OCI-LY7 (cell line): ENCODE measurements around the gene GSE1. TPM values are rescaled to one million over a fixed set of nuclear protein-coding genes. Genes with fewer than 3 reads are reported as not detected.
A peak's percentile ranks its signal among the peaks of the same experiment; 100 is the strongest.

Source experiments
- BruUV-seq: library from RNA; stranded (reverse); fragments of 400-500 nt; replicated peaks from 2 replicates; lab custom pipeline; 2021; lab: Mats Ljungman, UMichigan
- CTCF ChIA-PET: fragments of 300-600 bp; sonication (Branson Sonifier 250); formaldehyde crosslinking; loops from one replicate; lab custom pipeline; 2022; ENCODE audit warnings: antibody characterized with exemption; ENCODE audit not compliant: unreplicated experiment; lab: Charles Lee
- POLR2A ChIA-PET: fragments of 300-600 bp; sonication (Branson Sonifier 250); formaldehyde crosslinking; loops from one replicate; lab custom pipeline; 2022; ENCODE audit warnings: antibody characterized with exemption; lab: Charles Lee
- DNase-seq: peaks from one replicate; pipeline ENCODE4 v3.0.0-alpha.2; 2015; ENCODE audit warnings: low spot score
- H2AFZ ChIP-seq: fragments of 200-600 bp; sonication (generic), shearing (Covaris generic); 2 replicates; pipeline ENCODE4 v1.6.1; 2014; ENCODE audit warnings: mild to moderate bottlenecking, antibody characterized with exemption, low read length, moderate library complexity
- H3K27ac ChIP-seq: fragments of 200-600 bp; sonication (generic); 2 replicates; pipeline ENCODE4 v1.5.1; 2014; ENCODE audit warnings: mixed run types, low read depth, mild to moderate bottlenecking, moderate library complexity, low read length, inconsistent platforms; ENCODE audit not compliant: poor library complexity, severe bottlenecking
- H3K36me3 ChIP-seq: fragments of 200-600 bp; sonication (generic); 2 replicates; pipeline ENCODE4 v1.6.1; 2014; ENCODE audit warnings: mild to moderate bottlenecking, antibody characterized with exemption, low read length, moderate library complexity, mixed read lengths; ENCODE audit not compliant: insufficient read depth
- H3K4me1 ChIP-seq: fragments of 200-600 bp; sonication (generic); 2 replicates; pipeline ENCODE4 v1.5.1; 2014; ENCODE audit warnings: mild to moderate bottlenecking, low read length; ENCODE audit not compliant: insufficient read depth, poor library complexity, severe bottlenecking
- H3K4me2 ChIP-seq: fragments of 200-600 bp; sonication (generic); 2 replicates; pipeline ENCODE4 v1.6.1; 2014; ENCODE audit warnings: mild to moderate bottlenecking, low read length
- H3K4me3 ChIP-seq: fragments of 200-600 bp; sonication (generic); 2 replicates; pipeline ENCODE4 v1.5.1; 2014; ENCODE audit warnings: mild to moderate bottlenecking, low read depth, low read length; ENCODE audit not compliant: poor library complexity, severe bottlenecking
- H3K79me2 ChIP-seq: fragments of 200-600 bp; sonication (generic); 2 replicates; pipeline ENCODE4 v1.6.1; 2016; ENCODE audit warnings: low read depth, mild to moderate bottlenecking, low read length, moderate library complexity, mixed read lengths; ENCODE audit not compliant: insufficient read depth
- H3K9me2 ChIP-seq: fragments of 200-600 bp; sonication (generic); 2 replicates; pipeline ENCODE4 v1.6.1; 2016; ENCODE audit warnings: mild to moderate bottlenecking, low read length, mixed read lengths; ENCODE audit not compliant: insufficient read depth
- H3K9me3 ChIP-seq: fragments of 200-600 bp; sonication (generic); 2 replicates; pipeline ENCODE4 v1.6.1; 2014; ENCODE audit warnings: mild to moderate bottlenecking, mixed run types, low read length, mixed read lengths
- H4K20me1 ChIP-seq: fragments of 200-600 bp; sonication (generic); 2 replicates; pipeline ENCODE4 v1.6.1; 2014; ENCODE audit warnings: mild to moderate bottlenecking, antibody characterized with exemption, low read length, moderate library complexity, mixed read lengths; ENCODE audit not compliant: insufficient read depth
- CTCF ChIP-seq: fragments of 200-600 bp; sonication (generic); conservative IDR thresholded peaks from 2 replicates; pipeline ENCODE4 v1.5.1; 2014; ENCODE audit warnings: mild to moderate bottlenecking, antibody characterized with exemption, low read length, moderate library complexity, mixed read lengths
- EZH2phosphoT487 ChIP-seq: fragments of 200-600 bp; sonication (generic); IDR thresholded peaks from 2 replicates; pipeline ENCODE4 v1.6.1; 2018; ENCODE audit warnings: low read depth, borderline replicate concordance, mild to moderate bottlenecking, mixed run types, antibody characterized with exemption, low read length, moderate library complexity, mixed read lengths
- intact Hi-C: fragments of 100-400 bp; cut with micrococcal nuclease; formaldehyde crosslinking; loops from one replicate; pipeline ENCODE4 v1.10.0; 2022; ENCODE audit not compliant: unreplicated experiment
- total RNA-seq, 2 experiments: library from RNA; depleted of rRNA in 1 of 2; stranded (reverse); fragments of >200 nt in 1 of 2; shearing (Covaris generic) in 1 of 2; gene quantifications; 2 replicates each; pipeline ENCODE4 v1.2.3, GENCODE V29; 2014 to 2022

GSE1 gene
- total RNA-seq, 2 experiments from 2014 or later: 30.9 to 66.6 TPM

DNA sequence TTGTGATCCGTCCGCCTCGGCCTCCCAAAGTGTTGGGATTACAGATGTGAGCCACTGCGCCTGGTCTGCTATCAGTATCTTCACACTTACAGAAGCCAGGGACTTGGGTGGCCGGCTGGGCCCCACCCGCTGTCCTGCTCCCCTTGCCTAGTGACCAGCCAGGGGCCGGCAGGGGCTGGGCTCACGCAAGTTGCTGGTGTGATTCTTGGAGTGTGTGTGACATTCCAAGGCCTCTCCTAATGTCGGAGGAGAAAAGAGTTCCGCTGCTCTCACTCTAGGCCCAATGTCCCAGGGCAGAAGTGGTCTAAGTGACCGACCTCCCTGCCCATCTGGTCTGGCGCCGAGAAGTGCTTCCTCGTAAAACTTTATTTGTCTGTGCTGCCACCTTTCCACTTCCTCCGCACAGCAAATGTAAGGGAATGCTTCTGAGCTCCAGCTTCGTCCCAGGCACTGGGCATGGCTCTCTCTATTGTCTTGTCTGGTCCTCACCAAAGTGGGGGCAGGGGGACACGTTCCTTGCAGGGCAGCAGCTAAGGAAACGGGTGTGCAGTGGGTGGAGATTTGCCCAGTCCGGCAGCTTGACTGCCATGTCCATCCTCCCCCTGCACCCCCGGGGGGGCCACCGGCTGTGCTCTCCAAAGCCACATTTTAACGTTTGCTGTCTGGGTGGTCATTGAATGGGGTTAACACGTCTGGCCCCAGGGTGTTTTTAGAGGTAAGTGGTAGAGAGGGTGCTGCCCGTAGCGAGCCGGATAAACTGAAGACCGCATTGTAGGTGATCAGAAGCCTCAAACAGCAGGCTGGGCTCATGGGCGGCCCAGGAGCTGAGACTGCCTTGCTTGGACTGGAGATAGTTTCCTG lies 7.8 kb upstream of the GSE1 start:
- Histone ChIP-seq H3K9me3 (no peaks in the 10 kb centered on the region), H2AFZ (no peak overlapping the region), H3K4me3 (no peak overlapping the region), H3K4me1 (peaks cover 61% of the 10 kb centered on the region), H3K4me2 (no peak overlapping the region), H3K27ac (no peak overlapping the region), H3K79me2 (no peaks in the 10 kb centered on the region), H4K20me1 (no peaks in the 10 kb centered on the region), H3K9me2 (no peaks in the 10 kb centered on the region), H3K36me3 (no peaks in the 10 kb centered on the region)
- intact Hi-C loops: no loop called here
- no peak for TF ChIP-seq CTCF
- no peak for TF ChIP-seq EZH2phosphoT487
- DNase-seq: no peak
- CTCF ChIA-PET: no interaction called here
- POLR2A ChIA-PET: interaction anchor here (0.9 kb wide), 1 partner anchor 81 kb away, joined by 3 read pairs; no protein-coding TSS in a partner anchor
- no TSS peak for BruUV-seq

DNA sequence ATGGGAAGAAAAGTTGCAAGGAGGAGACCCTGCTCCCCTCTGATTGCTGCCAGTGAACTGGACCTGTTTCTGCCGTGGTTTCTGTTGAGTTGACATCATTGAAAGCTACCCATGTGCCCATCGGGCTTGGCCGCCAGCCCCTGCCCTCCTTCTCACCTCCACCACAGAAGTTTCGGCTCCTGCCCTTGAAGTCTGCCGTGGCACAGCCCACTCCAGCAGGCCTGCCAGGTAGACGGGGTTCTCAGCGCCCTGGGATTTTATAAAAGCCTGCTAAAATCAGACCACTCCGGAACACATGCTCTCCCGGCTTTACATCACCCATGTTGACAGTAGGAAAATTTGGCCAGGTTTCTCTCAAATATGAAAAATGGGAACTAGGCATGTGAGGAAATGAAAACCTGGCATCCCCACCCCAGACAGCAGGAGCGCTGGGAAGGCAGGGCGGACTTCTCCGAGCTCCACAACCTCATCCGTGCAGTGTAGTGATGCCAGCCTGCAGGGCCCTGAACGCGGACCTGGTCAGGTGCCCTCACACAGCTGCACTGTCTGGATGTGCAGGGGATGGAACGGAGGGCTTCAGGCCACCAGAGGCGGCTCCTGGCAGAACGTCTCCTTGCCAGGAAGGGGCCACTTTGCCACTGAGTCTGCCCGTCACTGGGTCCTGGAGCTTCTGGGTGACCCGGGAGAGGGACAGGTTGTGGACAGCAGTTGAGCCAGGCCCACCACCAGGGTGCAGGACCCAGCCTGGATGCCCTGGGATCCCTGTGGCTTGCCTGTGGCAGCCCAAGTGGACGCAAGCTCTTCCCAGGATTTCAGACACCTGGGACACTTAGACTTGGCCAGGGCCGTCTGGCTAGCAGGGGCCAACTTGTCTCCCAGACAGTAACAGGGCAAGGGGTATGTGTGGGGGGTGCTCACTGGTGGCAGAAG lies 6.9 kb upstream of the GSE1 start:
- Histone ChIP-seq H2AFZ (no peak overlapping the region), H3K9me2 (no peaks in the 10 kb centered on the region), H3K79me2 (no peaks in the 10 kb centered on the region), H3K4me2 (peak overlapping the region; percentile 82), H3K4me1 (peaks cover 64% of the 10 kb centered on the region), H3K9me3 (no peaks in the 10 kb centered on the region), H4K20me1 (no peaks in the 10 kb centered on the region), H3K4me3 (no peak overlapping the region), H3K36me3 (no peaks in the 10 kb centered on the region), H3K27ac (no peak overlapping the region)
- DNase-seq: no peak
- TF ChIP-seq EZH2phosphoT487: no peak
- no peak for TF ChIP-seq CTCF
- BruUV-seq: no TSS peak
- POLR2A ChIA-PET: interaction anchor here (0.7 to 0.9 kb wide), 2 partner anchors 77 to 177 kb away, joined by 3 read pairs; no protein-coding TSS in a partner anchor
- intact Hi-C loops: no loop called here
- CTCF ChIA-PET: no interaction called here
